ENCODE data around the gene MLLT3.
"Not testable (repeated sequence)": the region's sequence is repeated elsewhere in the genome, so short reads cannot be mapped to it uniquely, and the experiment has no call there.

Gene MLLT3

DNA sequence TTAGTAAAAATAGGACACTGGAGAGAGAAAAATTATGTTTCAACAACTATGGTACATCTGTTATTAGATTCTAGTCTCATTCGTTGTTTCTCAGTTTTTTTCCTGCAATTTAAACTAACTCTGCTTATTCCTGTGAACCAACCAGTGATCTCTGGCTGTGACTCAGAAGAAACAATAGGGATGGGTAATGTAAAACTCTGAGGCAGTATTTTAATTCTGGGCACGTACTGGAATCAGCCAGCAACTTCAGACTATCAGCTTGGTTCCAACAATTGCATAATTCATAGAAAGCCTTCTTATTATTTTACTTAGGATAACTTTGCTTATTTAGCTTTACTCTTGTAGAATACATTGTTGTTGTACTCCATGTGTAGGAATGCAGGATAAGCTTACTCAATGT, 28.8 kb downstream of the MLLT3 start:
- DNase-seq = no peak

DNA sequence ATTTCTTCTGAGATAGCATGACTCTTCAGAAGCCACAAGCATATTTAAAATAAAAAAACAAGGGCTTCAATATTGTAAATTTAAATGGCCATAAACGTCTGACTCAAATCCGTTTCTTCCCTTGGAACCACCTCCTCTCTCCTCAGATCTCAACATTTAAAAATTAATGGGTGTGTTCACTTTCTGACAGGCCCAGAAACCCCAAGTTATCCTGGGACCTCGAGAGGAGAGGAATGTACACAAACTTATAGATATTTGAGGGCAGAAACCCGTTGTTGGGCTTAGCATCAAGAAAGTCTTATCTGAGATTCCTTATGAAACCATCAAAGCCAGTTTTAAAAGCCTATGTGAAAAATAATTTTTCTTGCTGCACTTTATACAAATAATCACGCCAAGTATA, 29.2 kb downstream of the MLLT3 start:
- DNase-seq = no peak

DNA sequence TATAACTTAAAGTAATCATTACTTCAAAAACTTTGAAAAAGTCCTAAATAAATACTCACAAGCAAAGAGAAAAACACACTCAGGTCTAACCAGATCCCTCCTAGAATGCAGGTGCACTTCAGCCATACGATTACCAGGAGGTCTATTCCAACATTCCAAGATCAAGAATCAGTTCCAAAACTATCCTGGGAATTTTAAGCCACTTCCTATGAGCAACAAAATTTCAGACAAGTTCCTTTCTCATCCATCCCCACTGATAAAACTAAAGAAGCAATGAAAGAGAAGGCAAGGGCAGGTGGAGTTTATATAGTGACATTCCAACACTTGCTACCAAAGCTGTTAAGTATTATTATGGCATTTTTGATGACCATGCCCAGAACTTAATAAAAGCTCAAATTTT, 29.6 kb downstream of the MLLT3 start:
- no peak for DNase-seq

DNA sequence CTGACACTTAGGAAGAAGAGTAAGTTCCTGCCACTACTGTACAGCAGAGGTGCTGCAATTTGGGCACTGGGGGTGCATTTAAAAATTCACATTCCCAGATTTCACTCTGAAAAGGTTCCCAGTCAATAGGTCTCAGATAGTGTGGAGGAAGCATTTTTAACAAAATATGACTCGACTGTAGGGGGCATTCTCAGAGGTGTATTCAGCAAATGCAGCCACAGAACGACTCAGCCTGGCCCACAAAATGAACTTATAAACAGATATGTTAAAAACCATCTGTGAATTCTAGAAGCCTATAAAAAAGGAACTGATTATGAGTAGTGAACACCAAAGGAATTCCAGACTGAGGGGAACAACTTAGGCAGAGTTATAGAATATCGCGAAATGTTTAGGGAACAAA, 31.1 kb downstream of the MLLT3 start:
- DNase-seq = no peak

DNA sequence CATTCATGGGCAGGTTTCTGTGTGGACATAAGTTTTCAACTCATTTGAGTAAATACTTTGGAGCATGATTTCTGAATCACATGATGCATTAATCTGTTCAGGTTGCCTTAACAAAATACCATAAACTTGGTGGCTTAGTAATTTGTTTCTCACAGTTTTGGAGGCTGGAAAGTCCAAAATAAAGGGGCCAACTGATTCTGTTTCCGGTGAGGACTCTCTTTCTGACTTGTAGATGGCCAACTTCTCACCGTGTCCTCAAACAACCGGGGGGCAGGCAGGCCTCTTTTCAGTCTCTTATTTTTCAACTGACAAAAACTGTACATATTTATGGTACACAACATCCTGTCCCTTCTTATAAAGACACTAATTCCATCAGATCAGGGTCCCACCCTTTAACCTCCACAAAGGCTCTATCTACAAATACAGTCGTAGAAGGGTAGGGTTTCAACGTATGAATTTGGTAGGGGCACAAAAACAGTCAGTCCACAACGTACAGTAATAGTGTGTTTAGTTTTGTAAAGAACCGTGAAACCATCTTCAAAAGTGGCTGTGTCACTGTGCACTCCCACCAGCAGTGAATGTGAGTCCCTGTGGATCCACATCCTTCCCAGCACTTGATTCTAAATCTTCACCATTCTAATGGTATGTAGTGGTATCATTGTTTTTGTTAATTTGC, 37.2 kb downstream of the MLLT3 start:
- no peak for DNase-seq

DNA sequence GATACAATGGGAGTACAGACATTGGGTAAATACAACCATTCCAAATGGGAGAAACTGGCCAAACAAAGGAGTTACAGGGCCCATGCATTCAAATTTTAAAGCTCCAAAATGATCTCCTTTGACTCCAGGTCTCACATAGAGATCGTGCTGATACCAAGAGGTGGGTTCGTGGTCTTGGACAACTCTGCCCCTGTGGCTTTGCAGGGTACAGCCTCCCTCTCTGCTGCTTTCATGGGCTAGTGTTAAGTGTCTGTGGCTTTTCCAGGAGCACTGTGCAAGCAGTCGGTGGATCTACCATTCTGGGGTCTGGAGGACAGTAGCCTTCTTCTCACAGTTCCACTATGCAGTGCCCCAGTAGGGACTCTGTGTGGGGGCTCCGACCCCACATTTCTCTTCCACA, 39.2 kb downstream of the MLLT3 start:
- DNase-seq = not testable (repeated sequence)

DNA sequence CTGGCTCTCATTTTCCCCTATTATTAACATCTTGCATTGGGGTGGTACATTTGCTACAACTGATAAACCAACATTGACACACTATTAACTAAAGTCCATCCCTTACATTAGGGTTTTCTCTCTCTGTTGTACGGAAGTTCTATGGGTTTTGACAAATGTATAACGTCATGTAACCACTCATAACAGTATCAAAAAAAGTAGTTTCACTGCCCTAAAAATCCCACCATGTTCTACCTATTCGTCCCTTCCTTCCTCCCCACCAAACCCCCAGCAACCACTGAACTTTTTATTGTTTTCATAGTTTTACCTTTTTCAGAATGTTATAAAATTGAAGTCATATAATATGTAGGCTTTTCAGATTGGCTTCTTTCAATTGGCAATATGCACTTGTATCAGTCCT, 40.1 kb downstream of the MLLT3 start:
- DNase-seq = no peak

DNA sequence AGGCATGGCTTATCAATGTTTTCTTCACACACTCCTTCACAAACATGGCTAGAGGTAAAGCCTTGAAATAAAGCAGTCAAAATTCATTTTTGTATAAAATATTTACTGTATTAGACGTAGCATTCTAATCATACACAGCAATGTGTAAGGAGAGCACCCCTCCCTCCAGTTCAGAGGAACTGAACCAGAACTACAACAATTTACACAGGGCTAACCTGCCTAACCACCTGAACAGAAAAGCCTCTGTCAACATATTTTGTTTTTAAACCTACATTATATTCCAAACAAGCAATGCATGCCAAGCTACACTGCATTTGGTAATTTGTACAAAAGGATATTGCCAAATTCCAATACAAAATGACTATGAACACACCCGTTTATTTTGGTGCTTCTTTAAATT, 41.6 kb downstream of the MLLT3 start:
- no peak for DNase-seq

DNA sequence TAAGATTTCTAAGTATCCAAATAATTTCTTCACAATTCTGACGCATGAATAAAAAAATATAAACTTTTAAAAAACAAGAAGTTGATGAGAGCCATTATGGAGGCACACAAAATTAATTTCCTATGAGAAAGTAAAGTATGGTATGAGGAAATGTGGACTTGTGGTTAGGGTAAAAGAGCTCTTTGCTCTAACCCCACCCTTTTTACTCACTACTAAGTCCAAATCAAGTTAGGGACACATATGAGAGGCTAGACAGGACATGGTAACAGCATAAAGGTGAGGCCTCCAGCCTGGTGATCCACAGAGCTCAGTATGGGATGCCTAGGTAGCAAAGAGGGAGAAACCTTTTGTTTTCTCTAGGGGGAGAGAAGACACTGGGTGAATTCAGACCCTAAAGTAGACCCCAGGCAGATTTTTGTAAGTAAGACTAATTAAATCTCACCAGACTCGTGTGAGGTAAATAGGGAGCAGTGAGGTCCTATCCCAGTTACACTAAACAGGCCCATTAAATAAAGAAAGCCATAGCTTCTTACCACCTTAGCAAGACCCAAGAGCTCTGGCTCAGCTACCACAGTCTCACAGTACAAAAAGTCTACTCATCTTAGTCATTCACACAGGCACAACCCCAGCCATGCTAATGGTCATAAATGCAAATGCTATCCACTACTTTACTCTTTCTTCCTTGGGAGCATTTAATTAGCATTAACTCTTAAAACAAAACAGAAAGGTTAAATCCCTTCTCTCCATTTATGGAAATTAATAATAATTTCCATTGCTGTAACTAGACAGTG, 42.6 kb downstream of the MLLT3 start:
- no peak for DNase-seq

DNA sequence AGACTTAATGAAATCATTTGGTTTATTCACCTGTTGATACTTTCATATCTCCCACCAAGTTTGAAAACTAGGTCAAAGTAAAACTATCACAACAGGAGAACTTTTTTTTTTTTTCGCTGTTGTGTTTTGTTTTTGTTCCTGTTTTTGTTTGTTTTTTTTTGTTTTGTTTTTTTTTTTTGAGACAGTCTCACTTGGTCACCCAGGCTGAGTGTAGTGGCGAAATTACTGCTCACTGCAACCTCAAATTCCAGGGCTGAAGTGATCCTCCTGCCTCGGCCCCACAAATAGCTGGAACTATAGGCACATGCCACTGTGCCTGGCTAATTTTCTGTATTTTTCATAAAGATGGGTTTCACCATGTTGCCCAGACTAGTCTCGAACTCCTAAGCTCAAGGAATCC, 49.3 kb downstream of the MLLT3 start:
- no peak for DNase-seq

DNA sequence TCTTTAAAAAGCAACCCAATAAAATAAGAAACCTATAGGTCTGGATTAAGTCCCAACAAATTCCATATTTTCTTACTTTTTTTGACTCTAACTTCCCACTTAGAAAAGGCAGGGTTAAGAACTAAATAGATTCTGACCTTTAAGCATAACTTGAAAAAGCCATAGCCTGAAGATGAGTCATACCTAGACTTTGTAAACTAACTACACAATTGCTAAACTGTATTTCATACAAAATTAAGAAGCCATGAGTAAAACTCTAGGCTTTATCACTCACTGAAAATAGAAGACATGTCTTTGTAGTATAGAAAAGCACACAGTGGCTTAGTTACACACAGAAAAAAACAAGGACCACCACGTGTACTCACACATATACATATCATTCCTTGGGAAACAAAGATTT, 51.5 kb downstream of the MLLT3 start:
- no peak for DNase-seq

DNA sequence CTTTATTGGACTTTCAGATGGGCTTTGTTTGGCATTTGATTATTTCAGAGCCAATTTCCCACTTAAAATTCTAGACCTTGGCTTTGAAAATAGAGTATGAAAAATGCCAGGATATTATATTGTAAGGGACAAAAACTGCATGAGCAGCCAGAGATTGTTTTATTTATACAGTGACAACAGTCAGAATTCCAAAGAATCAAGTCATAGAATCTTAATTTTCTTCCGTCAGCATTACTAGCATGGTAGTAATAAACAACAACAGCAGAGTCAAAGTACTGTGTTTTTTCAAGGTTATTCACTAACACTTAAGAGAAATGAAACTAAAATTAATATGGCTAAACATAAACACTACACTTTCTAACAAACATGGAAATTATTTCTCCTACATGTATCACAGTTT, 52.2 kb downstream of the MLLT3 start:
- DNase-seq = no peak

DNA sequence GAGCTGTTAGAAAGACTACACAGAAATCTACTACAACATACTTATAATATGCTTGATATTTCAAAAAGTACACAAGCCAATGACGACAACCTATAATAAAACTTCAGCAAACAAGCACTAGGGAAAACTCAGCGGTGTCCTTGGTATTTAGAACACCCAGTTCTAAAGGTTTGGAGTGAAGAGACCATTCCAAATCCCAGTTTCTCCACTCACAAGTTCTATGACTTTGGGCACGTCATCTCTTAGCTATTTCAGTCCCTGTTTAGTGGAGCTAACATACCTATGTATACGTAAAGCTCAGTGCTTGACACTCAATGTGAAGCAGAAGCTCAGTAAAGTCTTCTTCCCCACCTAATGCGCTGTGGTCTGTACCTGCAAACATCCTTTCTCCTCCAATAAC, 52.8 kb downstream of the MLLT3 start:
- DNase-seq = no peak

DNA sequence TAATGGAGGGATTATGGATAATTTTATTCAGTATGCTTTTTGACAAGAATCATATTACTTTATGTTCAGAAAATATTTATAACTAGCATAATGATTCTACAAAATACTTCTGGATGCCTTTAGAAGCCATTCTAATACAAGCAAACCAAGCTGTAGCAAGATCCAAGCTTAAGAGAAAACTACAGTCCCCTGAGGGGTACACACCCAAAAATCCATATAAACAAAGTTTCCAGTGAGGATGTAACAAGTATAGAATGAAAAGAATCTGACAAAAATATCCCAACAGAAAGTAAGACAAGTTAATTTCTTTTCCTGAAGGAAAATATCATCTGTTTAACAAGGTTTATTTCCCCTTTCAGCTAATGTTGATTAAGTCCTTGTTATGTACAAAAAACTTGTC, 53.9 kb downstream of the MLLT3 start:
- no peak for DNase-seq

DNA sequence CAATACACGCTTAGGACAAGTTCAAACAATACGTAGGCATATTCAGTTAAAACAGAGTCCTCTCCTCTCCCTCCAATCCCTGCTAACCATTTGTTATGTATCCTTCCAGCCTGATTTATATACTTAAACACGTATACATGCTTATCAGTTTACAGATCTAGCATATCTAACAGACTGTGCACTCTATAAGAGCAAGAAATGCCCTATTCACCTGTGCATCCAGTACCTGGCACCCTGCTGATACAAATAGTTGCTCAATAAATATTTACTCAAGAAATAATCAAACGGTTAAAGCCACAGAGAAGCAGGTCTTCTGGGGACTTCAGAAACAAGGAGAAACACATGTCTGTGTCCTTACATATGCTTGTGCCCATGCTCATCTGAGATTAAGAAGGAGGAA, 55.9 kb downstream of the MLLT3 start:
- no peak for DNase-seq

DNA sequence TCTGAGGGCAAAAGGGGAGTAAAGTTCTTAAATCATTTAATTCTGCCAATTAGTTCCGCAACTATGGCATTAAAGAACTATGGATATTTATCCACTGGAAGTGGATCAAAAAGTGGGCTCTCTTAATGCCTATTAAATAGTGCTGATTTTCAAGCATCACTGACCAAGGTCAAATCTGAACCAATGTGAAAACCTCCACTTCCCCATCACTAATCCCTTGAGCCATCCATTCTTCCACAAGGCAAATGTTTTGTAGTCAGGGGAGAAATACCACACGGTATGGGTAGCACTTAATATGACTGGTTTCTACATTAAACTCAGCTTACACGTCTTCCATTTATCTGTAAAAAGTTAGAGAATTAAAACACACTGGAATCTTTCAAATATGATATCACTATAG, 57.6 kb downstream of the MLLT3 start:
- no peak for DNase-seq

DNA sequence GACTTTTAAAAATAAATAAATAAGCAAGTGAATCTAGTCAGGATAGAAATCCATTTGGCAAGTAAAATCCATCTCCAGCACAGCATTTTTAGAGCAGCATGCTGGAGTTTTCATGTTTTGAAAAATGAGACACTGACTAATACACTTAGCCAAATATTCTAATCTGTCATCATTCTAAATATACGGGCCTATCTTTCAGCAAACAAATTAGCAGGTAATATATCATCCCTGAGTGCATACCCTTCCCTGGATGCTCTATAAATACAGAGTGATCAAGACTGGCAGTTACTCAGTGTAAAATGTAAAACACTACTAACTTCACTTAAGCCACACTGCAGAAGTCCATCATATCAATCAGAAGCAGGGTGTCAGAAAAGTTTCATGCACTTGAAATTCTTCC, 58.4 kb downstream of the MLLT3 start:
- DNase-seq = no peak

DNA sequence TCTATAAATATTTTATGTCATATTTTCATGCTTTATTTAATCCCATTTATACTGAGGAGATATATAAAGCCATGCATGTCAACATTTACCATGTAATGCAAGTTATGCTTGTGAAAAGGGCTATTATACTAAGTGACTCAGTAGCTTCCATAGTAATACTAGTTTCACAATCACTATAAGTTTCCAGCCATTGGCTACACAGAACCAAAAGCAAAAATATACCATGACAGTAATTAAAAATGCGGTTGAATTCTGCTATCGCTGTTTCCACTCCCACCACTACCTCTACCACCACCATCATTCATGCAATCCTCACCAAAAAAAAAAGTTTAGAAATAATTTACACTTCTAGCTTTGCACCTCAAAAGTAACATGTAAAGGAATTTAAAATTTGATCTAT, 60.2 kb downstream of the MLLT3 start:
- no peak for DNase-seq

DNA sequence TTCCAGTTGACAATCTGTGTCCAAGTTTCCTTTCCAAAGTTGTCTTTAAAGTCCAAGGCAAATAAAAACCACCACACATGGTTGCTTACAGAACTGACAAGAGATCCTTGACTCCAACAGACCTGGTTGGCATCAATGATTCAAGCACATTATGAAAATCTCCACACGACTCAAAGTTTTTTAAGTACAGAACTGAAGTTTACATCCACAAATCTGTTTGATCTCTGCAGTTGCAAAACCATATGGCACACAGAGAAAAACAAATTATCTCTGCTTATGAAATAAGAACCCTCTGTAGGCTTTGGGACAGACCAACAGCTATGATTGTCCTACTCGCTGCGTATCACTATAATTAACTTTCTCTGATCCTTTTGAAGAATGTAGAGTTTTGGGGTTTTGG, 60.8 kb downstream of the MLLT3 start:
- no peak for DNase-seq

DNA sequence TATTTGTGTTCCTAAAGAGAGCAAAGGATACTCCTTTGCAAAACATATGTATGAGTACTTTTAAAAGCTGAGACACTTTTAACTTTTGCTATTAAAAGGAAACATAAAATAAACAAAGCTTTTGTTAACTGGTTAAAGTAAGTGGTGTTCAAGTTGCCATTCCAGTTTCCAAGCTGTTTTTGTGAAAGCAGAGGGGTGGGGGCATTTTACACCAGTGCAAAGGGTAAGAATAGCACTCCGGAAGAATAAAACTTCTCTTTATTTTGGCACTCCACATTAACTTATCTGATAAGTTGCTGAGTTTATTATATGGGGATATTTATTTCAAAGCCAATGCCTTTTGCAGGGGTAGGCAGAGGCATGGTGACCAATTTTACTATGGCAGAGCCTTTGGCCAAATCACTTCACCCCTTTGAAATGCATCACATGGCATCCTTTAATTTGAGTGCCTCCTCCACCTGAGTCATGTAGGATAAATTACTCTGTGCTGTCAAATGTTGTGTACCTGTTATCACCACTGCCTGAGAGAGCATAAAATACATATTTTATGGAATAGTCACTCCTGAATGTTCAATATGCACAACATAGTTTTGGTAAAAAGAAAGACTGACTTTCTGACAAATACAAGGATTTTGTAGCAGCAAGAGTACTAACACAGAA, 62.9 kb downstream of the MLLT3 start:
- DNase-seq = no peak

DNA sequence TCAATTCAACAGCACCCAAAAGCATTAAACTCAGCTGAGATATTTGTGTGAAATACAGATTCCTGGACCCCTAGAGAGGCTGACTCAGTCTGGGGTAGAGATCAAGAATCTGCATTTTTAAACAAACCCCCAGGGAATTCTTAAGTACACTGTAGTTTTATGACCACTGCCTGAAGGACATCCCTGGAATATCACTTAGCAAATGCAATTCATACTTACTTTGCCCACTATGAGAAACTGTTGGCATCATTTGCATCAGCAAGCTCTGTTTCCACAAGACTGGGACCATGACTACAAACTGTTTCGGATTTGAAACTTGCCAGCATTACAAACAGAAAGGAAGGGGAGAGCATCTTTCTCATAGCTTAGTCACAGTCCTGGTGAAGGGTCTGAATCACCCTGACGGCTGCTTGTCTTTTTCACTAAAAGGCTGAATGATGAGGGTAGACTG, 63.7 kb downstream of the MLLT3 start:
- DNase-seq = peak; percentile 39

DNA sequence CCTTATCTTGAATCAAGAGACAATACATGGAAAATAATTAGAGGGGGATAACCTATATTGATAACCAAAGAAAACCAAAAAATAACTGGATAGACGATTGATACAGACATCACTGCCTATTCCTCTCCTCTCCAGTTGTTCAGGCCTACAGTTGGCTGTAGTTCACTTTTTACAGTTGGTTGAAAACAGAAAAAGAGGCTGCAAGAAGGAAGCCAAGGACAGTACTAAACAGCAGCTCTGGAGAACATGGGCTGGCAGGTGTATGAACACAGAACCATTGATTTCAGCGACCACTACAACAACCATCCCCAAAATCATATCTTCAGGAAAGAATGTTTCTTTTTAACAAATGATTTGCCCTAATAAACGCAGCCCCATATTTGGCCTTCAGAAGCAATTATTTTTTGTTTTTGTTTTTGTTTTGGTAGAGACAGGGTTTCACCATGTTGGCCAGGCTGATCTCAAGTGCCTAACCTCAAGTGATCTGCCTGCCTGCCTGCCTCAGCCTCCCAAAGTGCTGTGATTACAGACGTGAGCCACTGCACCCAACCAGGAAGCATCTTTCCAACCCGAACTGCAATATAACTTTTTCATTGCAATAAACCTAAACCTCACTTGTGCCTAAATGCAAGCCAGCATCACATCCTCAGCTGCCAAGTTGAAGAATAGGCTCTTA, 64.3 kb downstream of the MLLT3 start:
- no peak for DNase-seq

DNA sequence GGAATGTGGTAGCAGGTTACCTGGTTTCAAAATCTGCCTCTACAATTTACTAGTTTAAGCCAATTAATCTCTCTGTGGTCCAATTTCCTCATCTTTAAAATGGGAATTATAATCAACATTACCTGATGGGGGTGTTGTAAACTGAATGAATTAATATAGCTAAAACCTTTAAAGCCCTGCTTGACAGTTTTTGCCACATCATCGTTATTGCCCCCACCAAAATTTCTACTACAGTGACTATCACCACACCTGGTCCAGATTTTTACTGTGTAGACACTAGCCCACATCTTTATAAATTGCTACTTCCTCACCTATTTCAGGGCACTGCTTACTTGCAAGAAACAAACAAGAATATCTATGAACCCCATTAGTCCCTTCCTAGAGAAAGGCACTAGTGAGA, 65.0 kb downstream of the MLLT3 start:
- no peak for DNase-seq

All from stimulated activated naive CD4-positive, alpha-beta T cell treated with Interleukin-2 at 50 U/mL for 16 hours (primary cell).